ENCODE results near the gene FBXO17. TPM values are rescaled to one million over a fixed set of nuclear protein-coding genes. Genes with fewer than 3 reads are reported as not detected.
"Not testable (repeated sequence)": the region's sequence is repeated elsewhere in the genome, so short reads cannot be mapped to it uniquely, and the experiment has no call there.

The FBXO17 gene
- total RNA-seq, 6 donors from 2014 or later = 5.0 to 18.9 (median 10.4) TPM

GRCh38 chr19:39003796-39004195, 28.3 kb upstream of the FBXO17 start:
- Histone ChIP-seq H3K27me3 (no peaks in the 10 kb centered on the region), H3K4me3 (no peak overlapping the region), H3K27ac (no peak overlapping the region), H3K4me1 (no peaks in the 10 kb centered on the region), H3K36me3 (no peaks in the 10 kb centered on the region), H3K9me3 (no peaks in the 10 kb centered on the region)
- WGBS, 2 donors = 56 to 58% methylated on average over 4 of the region's 4 CpGs
- DNase-seq (no peak), ATAC-seq (ENCODE audit: low FRiP score in 2 of 2) (no peak)
- TF ChIP-seq, protein P1, sequence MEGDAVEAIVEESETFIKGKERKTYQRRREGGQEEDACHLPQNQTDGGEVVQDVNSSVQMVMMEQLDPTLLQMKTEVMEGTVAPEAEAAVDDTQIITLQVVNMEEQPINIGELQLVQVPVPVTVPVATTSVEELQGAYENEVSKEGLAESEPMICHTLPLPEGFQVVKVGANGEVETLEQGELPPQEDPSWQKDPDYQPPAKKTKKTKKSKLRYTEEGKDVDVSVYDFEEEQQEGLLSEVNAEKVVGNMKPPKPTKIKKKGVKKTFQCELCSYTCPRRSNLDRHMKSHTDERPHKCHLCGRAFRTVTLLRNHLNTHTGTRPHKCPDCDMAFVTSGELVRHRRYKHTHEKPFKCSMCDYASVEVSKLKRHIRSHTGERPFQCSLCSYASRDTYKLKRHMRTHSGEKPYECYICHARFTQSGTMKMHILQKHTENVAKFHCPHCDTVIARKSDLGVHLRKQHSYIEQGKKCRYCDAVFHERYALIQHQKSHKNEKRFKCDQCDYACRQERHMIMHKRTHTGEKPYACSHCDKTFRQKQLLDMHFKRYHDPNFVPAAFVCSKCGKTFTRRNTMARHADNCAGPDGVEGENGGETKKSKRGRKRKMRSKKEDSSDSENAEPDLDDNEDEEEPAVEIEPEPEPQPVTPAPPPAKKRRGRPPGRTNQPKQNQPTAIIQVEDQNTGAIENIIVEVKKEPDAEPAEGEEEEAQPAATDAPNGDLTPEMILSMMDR (IDR thresholded peaks at IDR 0.05) = no peak
- TF ChIP-seq EP300 (IDR thresholded peaks at IDR 0.05) = no peak

DNA sequence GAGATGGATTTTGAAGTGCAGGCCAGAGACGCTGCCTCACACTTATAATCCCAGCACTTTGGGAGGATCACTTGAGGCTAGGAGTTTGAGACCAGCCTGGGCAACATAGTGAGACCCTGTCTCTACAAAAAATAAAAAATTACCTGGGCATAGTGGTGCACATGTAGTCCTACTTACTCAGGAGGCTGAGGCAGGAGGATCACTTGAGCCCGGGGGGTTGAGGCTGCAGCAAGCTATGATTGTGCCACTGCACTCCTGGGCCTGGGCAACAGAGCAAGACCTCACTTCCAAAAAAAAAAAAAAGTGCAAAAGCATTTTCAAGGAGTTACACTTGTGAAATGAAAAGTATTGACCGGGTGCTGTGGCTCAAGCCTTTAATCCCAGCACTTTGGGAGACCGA, 27.6 kb upstream of the FBXO17 start:
- no peaks in the 10 kb centered on the region for H3K4me1 ChIP-seq
- WGBS, 2 donors = 76 to 84% methylated on average over 4 of the region's 4 CpGs

GRCh38 chr19:39001041-39001440, 25.5 kb upstream of the FBXO17 start:
- no peak for ATAC-seq (ENCODE audit: low FRiP score in 2 of 2)
- TF ChIP-seq, protein P1 (IDR thresholded peaks at IDR 0.05) = no peak
- TF ChIP-seq EP300 (IDR thresholded peaks at IDR 0.05) = peak in 1 of 4 donors; percentile 26
- TF ChIP-seq POLR2AphosphoS5 (IDR thresholded peaks at IDR 0.05) = peak in 1 of 2 donors; percentile 26
- Histone ChIP-seq H3K4me1 (no peaks in the 10 kb centered on the region), H3K4me3 (no peak overlapping the region), H3K27me3 (no peaks in the 10 kb centered on the region), H3K36me3 (no peaks in the 10 kb centered on the region), H3K27ac (no peak overlapping the region), H3K9me3 (peaks cover 0 to 6% (median 0%) of the 10 kb centered on the region in 4 donors)
- WGBS, 2 donors = 79 to 81% methylated on average over 7 of the region's 7 CpGs
- no peak for DNase-seq

More for the DNA sequence above, 27.6 kb upstream of the FBXO17 start:
- TF ChIP-seq POLR2A (IDR thresholded peaks at IDR 0.05) = no peak
- TF ChIP-seq EP300 (IDR thresholded peaks at IDR 0.05) = no peak
- no peak for TF ChIP-seq POLR2AphosphoS5 (IDR thresholded peaks at IDR 0.05)
- TF ChIP-seq, protein P1 (IDR thresholded peaks at IDR 0.05) = no peak
- no peak overlapping the region for H3K27ac ChIP-seq
- no peaks in the 10 kb centered on the region for H3K36me3 ChIP-seq
- no peaks in the 10 kb centered on the region for H3K27me3 ChIP-seq
- no peak for DNase-seq
- no peak for ATAC-seq (ENCODE audit: low FRiP score in 2 of 2)
- no peaks in the 10 kb centered on the region for H3K9me3 ChIP-seq
- H3K4me3 ChIP-seq = no peak overlapping the region

DNA sequence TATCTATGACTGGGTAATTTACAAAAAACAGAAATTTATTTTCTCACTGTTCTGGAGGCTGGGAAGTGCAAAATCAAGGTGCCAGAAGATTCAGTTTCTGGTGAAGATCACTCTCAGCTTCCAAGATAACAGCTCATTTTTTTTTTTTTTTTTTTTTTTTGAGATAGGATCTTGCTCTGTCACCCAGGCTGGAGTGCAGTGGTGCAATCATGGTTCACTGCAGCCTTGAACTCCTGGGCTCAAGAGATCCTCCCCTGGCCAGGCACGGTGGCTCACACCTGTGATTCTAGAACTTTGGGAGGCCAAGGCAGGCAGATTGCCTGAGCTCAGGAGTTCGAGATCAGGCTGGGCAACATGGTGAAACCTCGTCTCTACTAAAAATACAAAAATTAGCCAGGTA, 22.0 kb upstream of the FBXO17 start:
- not testable (repeated sequence) for H3K27me3 ChIP-seq; H3K27ac ChIP-seq; H3K4me1 ChIP-seq; DNase-seq; H3K36me3 ChIP-seq; H3K4me3 ChIP-seq; ATAC-seq (ENCODE audit: low FRiP score in 2 of 2); H3K9me3 ChIP-seq
- 93 to 95% methylated on average over 3 of the region's 3 CpGs for WGBS, 2 donors

GRCh38 chr19:38993271-38993670, 17.7 kb upstream of the FBXO17 start:
- no peak for ATAC-seq (ENCODE audit: low FRiP score in 2 of 2)
- WGBS, 2 donors = 58 to 61% methylated on average over 3 of the region's 3 CpGs
- peaks cover 0 to 6% (median 0%) of the 10 kb centered on the region in 4 donors for H3K9me3 ChIP-seq

More at GRCh38 chr19:38993271-38993670, 17.7 kb upstream of the FBXO17 start:
- no peaks in the 10 kb centered on the region for H3K27me3 ChIP-seq
- no peak overlapping the region for H3K27ac ChIP-seq
- no peak overlapping the region for H3K4me3 ChIP-seq
- no peak for DNase-seq
- TF ChIP-seq, protein P1 (IDR thresholded peaks at IDR 0.05) = no peak
- TF ChIP-seq EP300 (IDR thresholded peaks at IDR 0.05) = no peak
- no peak for TF ChIP-seq POLR2A (IDR thresholded peaks at IDR 0.05)
- no peak for TF ChIP-seq POLR2AphosphoS5 (IDR thresholded peaks at IDR 0.05)
- H3K4me1 ChIP-seq = peaks cover 0 to 4% (median 0%) of the 10 kb centered on the region in 4 donors
- H3K36me3 ChIP-seq = no peaks in the 10 kb centered on the region

Measured in upper lobe of left lung (tissue), 6 donors.